Muscle of leg (tissue), 11 donors: ENCODE data around the gene HPX. TPM values are rescaled to one million over a fixed set of nuclear protein-coding genes. Genes with fewer than 3 reads are reported as not detected.

Experiments used
- DNase-seq: peaks from one replicate; pipeline ENCODE4 v3.0.0; 2013
- H3K27ac ChIP-seq: one replicate; pipeline ENCODE4 v1.5.1; 2013; ENCODE audit warnings: mild to moderate bottlenecking, low read length, control low read depth
- H3K27me3 ChIP-seq: one replicate; pipeline ENCODE4 v1.6.1; 2013; ENCODE audit warnings: low read length; ENCODE audit not compliant: control insufficient read depth, insufficient read depth
- H3K36me3 ChIP-seq: one replicate; pipeline ENCODE4 v1.6.1; 2013; ENCODE audit warnings: low read length; ENCODE audit not compliant: control insufficient read depth, insufficient read depth
- H3K4me1 ChIP-seq: one replicate; pipeline ENCODE4 v1.6.1; 2013; ENCODE audit warnings: low read length; ENCODE audit not compliant: control insufficient read depth, insufficient read depth
- H3K4me3 ChIP-seq: one replicate; pipeline ENCODE4 v1.5.1; 2013; ENCODE audit warnings: low read length, control low read depth
- H3K9me3 ChIP-seq: replicated peaks from 2 replicates; pipeline ENCODE4 v1.6.1; 2013; ENCODE audit warnings: low read depth, low read length; ENCODE audit not compliant: control insufficient read depth
- WGBS: methylation state at CpG from one replicate; pipeline ENCODE4 v1.1.5; 2013; ENCODE audit warnings: missing lambda C conversion rate; ENCODE audit not compliant: insufficient coverage; 5-methylcytosine and 5-hydroxymethylcytosine counted together
- polyA plus RNA-seq, 8 donors: library from polyadenylated mRNA; unstranded; fragments of 120-200 nt; gene quantifications; one replicate each; pipeline versions ENCODE4 v1.2.1 to v1.2.3, GENCODE V29; 2013; ENCODE audit warnings: inconsistent platforms in 1 of 8, low replicate concordance in 1 of 8; ENCODE audit not compliant: insufficient read length in 8 of 8, insufficient read depth in 1 of 8
- total RNA-seq: library from RNA; stranded (reverse); fragments of 120-200 nt; gene quantifications from one replicate; pipeline ENCODE4 v1.2.4, GENCODE V29; 2013

HPX gene
- total and polyA plus RNA-seq, 9 donors, result 0.88 to 3.9 (median 2.7) TPM

GRCh38 chr11:6468712-6469495 is 28.1 kb upstream of the HPX start:
- WGBS, result 42% methylated on average over 4 of the region's 6 CpGs
- Histone ChIP-seq H3K9me3 (no peaks in the 10 kb centered on the region), H3K4me1 (peaks cover 16% of the 10 kb centered on the region), H3K27me3 (no peaks in the 10 kb centered on the region), H3K4me3 (no peak overlapping the region), H3K27ac (peak overlapping the region; percentile 63), H3K36me3 (peaks cover 18% of the 10 kb centered on the region)
- DNase-seq, result peak; percentile 94

- no peak for DNase-seq
- Histone ChIP-seq H3K4me1 (no peaks in the 10 kb centered on the region), H3K27ac (no peak overlapping the region), H3K36me3 (peaks cover 66% of the 10 kb centered on the region), H3K4me3 (no peak overlapping the region), H3K9me3 (no peaks in the 10 kb centered on the region), H3K27me3 (no peaks in the 10 kb centered on the region)
- WGBS, result no CpG with 5 or more reads among the region's 1 CpG
These were observed 18.3 kb upstream of the HPX start for GRCh38 chr11:6459099-6459450.

DNA sequence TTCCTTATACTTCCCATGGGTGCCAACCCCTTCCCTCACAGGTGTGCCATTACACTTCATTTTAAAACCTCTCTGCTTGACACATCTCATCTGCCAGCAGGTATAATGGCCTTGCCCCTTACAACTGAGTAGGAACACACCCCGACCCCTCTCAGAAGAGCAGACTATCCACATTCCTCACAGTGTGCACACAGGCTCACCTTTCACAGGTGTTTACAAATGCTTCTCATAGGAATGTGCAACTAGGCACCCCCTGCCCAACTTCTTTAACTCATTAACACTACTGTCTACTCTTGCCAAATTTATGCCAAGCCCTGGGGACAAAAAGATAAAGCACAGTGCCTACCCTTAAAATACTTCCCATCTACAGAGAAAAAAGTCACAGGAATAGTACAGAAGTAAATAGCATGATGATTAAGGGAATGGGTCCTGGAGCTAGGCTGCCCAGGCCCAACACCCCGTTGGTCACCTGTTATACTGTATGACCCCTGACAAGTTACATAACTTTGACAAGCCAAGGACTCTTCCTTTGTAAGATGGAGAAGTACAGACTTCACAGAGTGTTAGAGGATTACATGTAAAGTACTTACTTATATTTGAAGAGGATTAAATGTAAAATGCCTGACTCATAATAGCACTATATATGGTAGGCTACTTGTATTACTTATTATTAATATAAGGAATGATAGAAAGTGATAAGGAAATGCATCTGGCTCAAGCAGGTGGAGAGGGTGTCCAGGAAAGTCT is 17.7 kb upstream of the HPX start:
- peaks cover 65% of the 10 kb centered on the region for H3K36me3 ChIP-seq
- no peak for DNase-seq
- no peaks in the 10 kb centered on the region for H3K9me3 ChIP-seq
- no peak overlapping the region for H3K27ac ChIP-seq
- H3K27me3 ChIP-seq, result no peaks in the 10 kb centered on the region
- 91% methylated on average over 1 of the region's 2 CpGs for WGBS
- H3K4me3 ChIP-seq, result no peak overlapping the region
- H3K4me1 ChIP-seq, result no peaks in the 10 kb centered on the region

DNA sequence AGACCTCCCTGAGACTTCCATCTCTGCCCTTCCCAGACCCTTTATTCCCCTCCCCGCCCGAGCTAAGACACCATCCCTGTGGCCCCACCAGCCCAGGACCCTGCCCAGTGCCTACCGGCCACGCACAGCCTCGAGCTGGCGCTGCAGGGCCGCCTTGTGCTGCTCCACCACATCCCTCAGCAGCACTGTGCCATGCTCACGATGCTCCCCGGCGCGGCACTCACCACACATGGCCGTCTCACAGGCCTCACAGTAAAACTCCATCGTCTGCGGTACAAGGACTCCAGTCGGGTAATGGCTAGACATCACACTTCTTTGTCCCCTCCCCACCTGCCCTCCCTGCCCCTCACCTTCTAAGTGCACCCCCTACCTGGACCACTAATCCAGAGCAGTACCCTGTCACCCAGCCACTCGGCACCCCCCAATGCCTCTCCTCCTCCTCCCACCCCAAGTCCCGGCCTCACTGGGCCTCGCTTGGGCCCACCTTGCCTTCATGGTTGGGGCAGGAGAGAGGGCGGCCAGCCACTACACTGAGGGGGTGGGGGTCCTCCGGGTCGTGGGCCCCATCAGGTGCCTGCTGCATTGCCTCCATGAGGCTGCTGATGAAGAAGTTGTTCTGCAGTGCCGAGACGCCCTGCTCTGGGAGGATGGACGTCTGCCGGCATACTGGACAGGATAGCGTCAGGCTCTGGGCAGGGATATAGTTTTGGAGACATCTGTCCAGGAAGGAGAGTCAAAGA is 17.0 kb upstream of the HPX start:
- no peak for DNase-seq
- Histone ChIP-seq H3K9me3 (no peaks in the 10 kb centered on the region), H3K36me3 (peaks cover 66% of the 10 kb centered on the region), H3K4me3 (no peak overlapping the region), H3K27ac (no peak overlapping the region), H3K4me1 (no peaks in the 10 kb centered on the region), H3K27me3 (no peaks in the 10 kb centered on the region)
- 91% methylated on average over 19 of the region's 26 CpGs for WGBS

DNA sequence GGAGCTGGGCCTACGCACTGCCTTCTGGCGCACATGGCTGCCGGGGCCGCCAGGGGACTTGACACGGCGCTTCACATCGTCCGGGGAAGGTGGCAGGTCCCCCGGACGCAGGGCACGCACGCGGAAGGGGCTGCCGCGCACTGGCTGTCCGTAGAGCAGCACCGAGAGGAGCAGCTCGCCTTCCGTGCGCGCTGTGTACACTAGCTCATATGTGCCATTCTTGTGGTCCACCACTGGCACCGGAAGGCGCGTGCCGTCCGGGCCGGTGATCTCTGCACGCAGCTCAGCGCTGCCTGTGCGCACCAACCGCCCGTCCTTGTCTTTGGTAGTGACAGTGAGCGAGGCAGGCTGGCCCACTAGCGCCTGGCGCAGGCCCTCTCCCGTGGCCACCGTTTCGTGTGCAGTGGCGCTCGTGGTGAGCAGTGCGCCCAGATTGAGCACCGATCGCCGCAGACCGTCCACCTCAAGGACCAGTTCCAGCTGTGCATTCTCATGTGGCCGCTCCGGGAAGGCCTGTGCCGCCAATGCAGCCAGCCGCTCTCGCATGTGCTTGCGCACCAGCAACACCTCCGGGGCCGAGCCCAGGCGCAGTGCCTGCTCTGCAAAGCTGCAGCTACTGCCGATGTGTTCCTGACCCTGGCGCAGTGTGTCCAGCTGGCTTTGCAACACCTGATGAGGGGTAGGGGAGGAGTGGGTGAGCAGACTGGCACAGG is 15.7 kb upstream of the HPX start:
- Histone ChIP-seq H3K4me1 (no peaks in the 10 kb centered on the region), H3K27ac (no peak overlapping the region), H3K4me3 (no peak overlapping the region), H3K36me3 (peaks cover 76% of the 10 kb centered on the region), H3K9me3 (no peaks in the 10 kb centered on the region), H3K27me3 (no peaks in the 10 kb centered on the region)
- no peak for DNase-seq
- WGBS, result 97% methylated on average over 56 of the region's 56 CpGs

- H3K4me3 ChIP-seq, result no peak overlapping the region
These were observed 14.3 kb upstream of the HPX start for GRCh38 chr11:6455070-6455469.

DNA sequence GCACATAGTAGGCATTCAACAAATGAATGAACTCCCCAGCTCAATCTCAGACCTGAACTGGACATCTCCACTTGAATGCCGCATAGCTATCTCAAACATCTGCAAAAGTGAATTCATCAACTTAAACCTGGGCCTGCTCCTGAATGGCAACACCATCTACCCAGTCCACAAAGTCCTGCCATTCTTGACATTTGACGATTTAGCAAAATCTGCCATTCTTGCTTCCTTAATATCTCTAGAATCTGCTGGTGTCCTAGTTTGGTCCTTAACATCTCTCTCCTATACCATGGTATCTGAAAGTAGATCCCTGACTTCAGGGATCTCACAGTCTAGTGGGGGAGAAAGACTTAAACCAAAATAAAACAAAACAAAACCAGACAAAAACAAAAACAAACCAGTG is 12.4 kb upstream of the HPX start:
- Histone ChIP-seq H3K27ac (no peak overlapping the region), H3K9me3 (no peaks in the 10 kb centered on the region), H3K36me3 (peaks cover 90% of the 10 kb centered on the region), H3K4me1 (no peaks in the 10 kb centered on the region), H3K4me3 (no peak overlapping the region), H3K27me3 (no peaks in the 10 kb centered on the region)
- DNase-seq, result no peak
- 100% methylated on average over 1 of the region's 2 CpGs for WGBS

More at GRCh38 chr11:6455070-6455469, 14.3 kb upstream of the HPX start:
- H3K36me3 ChIP-seq, result peaks cover 84% of the 10 kb centered on the region
- no peaks in the 10 kb centered on the region for H3K9me3 ChIP-seq
- no peak for DNase-seq
- WGBS, result 83% methylated on average over 1 of the region's 2 CpGs
- H3K27me3 ChIP-seq, result no peaks in the 10 kb centered on the region
- H3K4me1 ChIP-seq, result no peaks in the 10 kb centered on the region
- H3K27ac ChIP-seq, result no peak overlapping the region

- WGBS, result 75% methylated on average over 3 of the region's 3 CpGs
- Histone ChIP-seq H3K4me1 (no peaks in the 10 kb centered on the region), H3K9me3 (no peaks in the 10 kb centered on the region), H3K27me3 (no peaks in the 10 kb centered on the region), H3K36me3 (peaks cover 90% of the 10 kb centered on the region), H3K27ac (no peak overlapping the region), H3K4me3 (no peak overlapping the region)
- no peak for DNase-seq
These were observed 11.4 kb upstream of the HPX start for GRCh38 chr11:6452219-6452618.

- Histone ChIP-seq H3K4me3 (no peak overlapping the region), H3K4me1 (no peaks in the 10 kb centered on the region), H3K36me3 (peaks cover 54% of the 10 kb centered on the region), H3K27me3 (no peaks in the 10 kb centered on the region), H3K9me3 (no peaks in the 10 kb centered on the region), H3K27ac (no peak overlapping the region)
- no peak for DNase-seq
- WGBS, result no CpG with 5 or more reads among the region's 3 CpGs
These were observed 7.8 kb upstream of the HPX start for GRCh38 chr11:6448574-6448973.
